Dermis microvascular lymphatic vessel endothelial cell (primary cell): Measurements from ENCODE around the gene CCND1. TPM values are rescaled to one million over a fixed set of nuclear protein-coding genes. Genes with fewer than 3 reads are reported as not detected.
"Not testable (repeated sequence)": the region's sequence is repeated elsewhere in the genome, so short reads cannot be mapped to it uniquely, and the experiment has no call there.

Experiments
- DNase-seq, 2 donors: peaks; one replicate each; pipeline versions ENCODE4 v3.0.0 to v3.0.0-alpha.2; 2010; ENCODE audit warnings: low read depth in 2 of 2
- total RNA-seq: library from RNA; depleted of rRNA; stranded (reverse); fragments of >200 nt; gene quantifications from 2 replicates; pipeline ENCODE4 v1.2.1, GENCODE V29; 2014

The CCND1 gene
- total RNA-seq, 1 donor from 2014 or later: 222 TPM

DNA sequence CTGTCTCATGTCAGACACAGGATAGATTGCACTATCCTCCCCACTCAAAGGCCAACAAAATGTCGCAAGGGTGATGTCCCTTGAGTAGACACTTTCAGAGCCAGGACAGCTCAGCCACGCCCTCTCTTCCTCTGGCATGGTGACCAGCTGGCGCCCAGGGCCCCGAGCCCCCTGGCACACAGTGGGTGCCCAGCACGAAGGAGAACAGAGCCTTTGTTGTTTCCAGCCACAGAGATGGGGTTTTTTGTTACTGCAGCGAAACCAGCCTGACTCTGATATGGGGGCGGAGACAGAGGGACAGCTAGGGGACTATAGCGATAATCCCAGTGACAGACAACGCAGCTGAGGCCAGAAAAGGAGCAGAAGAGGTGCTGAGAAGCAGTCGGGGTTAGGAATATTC, 23.3 kb upstream of the CCND1 start:
- DNase-seq: no peak

DNA sequence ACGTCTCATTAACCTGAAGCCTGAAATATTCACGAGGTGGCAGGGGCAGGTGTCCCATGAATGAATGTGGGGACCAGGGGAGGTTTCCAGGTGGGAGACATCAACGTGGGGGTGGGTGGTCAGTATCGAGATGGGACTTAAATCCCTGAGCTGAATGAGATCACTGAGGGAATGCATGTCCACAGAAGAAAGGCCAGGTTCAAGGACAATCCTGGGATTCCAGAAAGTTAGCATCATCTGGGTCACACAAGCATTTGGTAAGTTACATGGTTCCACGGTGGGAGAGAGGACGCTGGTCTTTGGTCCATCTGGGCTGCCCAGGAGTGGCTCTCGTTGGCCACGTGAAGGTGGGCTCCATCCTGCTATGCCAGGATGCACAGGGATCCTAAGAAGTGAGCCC, 22.7 kb upstream of the CCND1 start:
- DNase-seq: no peak

DNA sequence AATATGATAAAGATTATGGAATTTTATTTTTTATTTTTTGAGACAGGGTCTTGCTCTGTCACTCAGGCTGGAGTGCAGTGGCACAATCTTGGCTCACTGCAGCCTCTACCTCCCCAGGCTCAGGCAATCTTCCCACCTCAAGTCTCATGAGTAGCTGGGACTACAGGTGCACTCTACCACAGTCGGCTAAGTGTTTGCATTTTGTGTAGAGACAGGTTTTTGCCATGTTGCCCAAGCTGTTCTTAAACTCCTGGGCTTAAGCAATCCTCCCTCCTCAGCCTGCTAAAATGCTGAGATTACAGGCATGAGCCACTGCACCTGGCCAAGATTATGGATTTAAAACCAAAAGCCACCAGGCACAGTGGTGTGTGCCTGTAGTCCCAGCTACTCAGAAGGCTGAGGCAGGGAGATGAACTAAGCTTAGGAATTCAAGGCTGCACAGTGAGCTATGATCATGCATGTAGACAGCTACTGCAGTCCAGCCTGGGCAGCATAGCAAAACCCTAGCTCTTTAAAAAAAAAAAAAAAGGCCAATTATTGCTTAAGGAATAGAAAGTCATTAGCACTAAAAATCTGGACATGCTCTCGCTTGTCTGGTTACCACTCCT, 20.2 kb upstream of the CCND1 start:
- no peak for DNase-seq

DNA sequence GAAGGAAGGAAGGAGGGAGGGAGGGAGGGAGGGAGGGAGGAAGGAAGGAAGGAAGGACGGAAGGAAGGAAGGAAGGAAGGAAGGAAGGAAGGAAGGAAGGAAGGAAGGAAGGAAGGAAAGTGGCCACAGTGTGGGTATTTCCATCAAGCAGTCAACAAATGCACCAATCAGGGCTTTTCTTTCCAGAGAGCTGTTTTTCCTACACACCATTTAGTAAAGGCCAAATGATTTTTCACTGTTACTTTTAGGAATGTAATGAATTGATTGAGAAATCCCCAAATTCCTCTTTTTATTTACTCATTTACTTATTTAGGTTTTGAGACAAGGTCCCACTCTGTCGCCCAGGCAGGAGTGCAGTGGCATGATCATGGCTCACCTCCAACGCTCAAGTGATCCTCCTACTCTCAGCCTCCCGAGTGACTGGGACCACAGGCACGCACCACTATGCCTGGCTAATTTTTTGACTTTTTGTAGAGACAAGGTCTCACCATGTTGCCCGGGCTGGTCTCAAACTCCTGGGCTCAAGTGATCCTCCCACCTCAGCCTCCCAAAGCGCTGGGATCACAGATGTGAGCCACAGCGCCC, 18.8 kb upstream of the CCND1 start:
- not testable (repeated sequence) for DNase-seq

DNA sequence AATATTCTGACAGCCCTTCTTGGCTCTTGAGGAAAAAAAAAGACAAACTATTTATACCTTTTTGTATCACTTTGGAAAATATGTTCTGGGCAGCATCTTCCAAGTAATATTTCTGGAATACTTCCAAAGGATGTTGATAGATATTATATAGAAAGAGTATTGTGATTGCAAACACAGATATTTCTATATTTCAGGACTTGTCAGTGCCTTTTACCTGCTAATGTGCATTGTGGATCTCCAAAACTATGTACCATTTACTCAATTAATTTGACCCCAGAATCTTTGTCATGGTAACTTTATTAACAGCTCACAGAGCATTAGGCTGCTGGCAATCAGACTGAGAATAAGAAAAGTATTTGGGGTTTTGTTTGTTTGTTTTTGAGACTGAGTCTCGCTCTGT, 16.7 kb upstream of the CCND1 start:
- no peak for DNase-seq

DNA sequence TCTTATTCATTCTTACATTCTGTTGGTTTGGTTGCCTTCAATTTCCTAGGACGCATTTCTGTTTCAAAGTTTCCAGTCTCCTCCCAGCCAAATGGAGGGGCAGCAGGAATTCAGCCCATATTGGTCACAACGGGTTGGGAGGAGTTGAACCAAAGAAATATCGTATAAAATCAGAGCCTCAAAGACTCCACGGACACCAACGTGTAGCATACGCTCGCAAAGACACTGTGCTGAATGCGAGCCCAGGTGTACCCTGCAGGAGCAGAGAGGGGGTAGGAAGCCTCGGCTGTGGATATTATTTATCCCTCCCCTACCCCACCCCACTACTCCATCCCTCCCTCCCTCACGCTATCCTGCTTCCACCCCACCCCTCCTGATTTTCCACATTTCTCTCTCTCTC, 15.5 kb upstream of the CCND1 start:
- no peak for DNase-seq

DNA sequence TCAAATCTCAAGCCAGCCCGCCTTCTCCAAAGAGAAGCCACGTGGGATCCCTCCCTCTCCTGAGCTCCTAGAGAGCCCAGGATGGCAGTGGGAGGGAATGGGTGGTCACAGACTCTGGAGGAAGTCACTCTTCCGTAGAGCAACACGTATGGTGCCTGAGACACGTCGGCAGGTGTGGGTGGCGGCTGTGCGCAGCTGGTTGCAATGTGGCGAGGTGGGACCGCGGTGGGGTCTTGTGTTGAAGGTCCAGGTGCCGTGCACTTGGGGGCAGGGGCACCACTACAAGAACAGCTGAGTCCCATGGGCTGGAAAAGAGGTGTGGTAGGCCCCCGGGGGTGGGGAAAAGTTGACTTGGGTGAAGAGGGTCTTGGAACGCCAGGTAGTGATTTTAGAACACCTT, 13.4 kb upstream of the CCND1 start:
- no peak for DNase-seq

DNA sequence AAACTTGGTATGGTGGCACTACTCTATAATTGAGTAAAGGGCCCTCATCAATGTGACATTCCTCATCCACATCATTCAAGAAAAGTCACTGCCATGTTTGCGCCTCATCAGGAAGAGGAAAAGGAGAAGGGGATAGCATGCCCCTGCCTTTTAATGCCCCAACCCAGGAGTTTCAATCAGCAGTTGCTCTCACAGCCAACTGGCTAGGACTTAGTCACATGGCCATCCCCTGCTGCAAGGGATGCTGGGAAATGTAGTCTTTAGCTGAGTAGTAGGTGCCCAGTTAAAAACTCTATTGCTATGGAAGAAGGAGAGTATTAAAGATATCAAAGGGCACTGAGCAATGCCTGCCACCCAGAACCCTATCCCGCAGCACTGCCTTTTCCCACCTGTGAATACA, 10.9 kb upstream of the CCND1 start:
- peak in 1 of 2 donors; percentile 53 for DNase-seq

DNA sequence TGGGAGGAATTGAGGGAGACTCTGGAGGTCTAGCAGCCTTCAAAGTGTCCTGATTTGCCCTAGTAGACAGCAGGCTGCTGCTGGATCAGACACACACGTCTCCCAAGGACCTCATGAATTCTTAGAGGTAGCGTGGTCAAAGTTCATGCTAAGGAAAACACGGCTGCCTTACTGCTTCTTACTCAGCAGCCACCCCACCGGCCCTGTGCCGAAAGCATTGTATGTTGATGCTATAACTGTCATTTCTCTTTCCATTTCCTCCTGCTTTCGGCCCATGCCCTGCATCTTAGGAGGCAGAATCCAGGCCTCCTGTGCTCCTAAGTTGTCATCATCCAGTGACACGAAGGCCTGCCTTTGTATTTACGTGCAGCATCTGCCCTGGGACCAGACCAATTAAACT, 10.5 kb upstream of the CCND1 start:
- no peak for DNase-seq

DNA sequence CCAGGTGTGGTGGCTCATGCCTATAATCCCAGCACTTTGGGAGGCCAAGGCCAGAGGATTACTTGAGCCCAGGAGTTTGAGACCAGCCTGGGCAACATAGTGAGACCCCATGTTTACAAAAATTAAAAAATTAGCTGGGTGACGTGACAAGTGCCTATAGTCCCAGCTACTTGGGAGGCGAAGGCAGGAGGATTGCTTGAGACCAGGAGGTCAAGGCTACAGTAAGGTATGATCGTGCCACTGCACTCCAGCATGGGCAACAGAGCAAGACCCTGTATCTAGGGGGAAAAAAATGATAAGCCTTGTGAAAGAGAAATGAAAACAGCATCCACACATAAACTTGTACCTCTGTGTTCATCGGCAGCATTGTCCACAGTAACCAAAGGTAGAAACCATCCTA, 8.1 kb upstream of the CCND1 start:
- no peak for DNase-seq

DNA sequence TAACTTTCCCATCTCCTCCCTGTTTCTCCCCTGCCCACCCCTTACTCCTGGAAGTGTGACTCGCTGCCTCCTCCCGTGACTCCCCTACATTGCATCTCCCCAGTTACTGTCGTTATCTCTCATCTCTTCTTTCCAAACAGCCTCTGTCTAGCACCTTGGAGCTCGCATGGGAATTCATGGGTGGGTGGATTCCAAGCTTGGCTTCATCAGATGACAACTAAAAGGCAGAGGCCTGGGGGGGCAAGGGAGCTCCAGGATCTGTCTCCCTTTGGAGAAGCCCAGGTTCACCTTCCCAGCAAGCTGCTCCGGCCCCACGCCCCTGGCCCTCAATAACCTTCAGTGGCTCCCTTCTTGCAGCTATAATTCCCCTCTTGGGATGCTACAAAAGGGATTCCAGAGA, 6.9 kb upstream of the CCND1 start:
- no peak for DNase-seq

DNA sequence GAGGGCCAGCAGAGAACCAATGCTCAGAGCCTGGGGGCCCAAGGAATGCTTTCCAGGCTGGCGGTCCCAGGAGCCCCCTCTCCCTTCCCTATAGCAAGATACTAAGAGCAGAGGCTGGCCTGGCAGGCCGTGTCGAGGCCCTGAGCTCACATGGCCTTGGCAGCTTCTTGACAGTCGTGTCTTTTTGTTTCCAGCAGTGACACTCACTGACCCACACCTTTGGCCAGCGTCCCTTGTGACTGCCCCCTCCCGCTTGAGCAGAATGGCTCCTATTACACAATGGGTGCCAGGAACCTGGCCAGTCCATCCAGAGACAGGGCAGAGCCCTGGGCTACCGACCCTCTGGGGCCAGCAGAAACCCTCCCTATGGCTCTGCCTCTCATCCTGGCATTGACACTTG, 6.4 kb upstream of the CCND1 start:
- DNase-seq: no peak

DNA sequence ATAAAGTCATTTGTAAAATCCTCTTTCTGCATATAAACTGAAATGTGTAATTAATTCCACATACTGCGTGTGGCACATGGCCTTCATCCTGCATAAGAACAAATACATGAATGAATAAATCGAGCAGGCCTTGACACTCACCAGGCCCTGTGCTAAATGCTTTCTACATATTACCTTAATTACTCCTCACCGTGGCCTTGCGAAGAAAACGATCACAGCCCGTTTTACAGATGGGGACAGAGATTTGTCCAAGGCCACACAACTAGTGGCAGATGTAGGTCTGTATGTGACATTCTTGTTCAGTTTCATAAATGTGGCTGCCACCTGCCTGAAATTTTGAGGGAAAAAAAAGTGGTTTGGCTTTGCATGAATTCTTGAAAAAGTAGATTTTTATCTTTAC, 5.8 kb upstream of the CCND1 start:
- DNase-seq: no peak

DNA sequence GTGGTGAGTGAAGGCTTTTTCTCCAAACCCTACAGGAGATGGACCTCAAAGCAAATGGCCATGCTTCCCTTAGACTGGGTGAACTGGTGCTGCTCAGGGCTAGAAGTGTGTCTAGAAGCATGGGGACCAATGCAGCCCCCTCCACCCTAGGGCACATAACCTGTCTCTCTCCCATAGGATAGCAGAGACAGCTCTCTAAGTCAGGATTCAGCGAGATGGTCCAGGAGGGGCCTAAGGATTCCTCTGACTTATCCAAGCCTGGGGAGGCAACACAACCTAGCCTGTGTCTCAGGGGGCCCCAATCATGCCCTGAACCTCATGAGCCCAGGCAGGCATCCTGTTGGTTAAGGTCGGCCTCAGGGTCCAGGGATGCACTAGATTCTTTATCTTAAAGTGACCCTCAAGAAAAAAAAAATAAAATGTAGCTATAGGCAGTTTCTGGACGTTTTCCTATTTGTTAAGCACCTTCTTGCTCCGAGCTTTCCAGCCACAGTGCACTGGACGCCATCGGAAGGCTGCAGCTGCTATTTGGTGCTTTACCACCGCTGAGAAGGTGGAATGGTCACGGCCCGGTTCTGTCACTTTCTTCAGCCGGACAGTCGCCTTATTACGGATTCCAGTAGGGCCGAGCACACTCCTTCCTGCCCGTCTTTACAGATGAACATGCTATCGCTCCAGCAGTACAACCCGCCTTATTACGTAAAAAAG, 5.0 kb upstream of the CCND1 start:
- DNase-seq: no peak

DNA sequence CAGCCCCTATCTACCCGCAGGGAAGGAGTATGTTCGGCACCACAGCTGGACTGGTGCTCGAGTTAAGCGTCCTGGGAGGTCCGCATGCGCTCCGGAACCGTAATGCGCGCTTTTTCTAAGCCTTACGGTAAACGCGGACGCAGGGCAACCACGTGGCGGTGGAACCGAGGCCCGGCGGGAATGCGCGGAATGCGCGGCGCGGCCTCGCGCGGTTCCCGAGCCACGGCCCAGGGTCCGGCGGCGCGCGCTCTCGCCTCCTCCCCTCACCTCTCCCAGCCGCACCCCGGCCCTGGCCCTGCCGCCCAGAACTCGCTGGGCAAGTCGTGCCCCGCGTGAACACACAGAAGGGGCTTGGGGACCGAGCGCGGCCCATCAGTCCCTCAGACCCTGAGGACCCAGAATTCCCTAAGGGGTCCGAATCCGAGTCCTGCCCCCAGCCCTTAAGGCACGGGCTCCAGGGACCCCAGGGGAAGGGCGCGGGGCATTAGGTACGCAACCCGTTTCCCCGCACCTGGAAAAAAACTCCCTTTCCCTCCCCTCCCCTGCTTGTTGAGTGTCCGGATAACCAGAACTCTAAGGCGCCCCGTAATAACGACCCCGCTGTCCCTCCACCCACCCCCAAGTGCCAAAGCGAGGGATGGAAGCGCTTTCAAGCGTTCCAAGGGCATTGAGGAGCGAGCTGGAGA, 4.3 kb upstream of the CCND1 start:
- DNase-seq: peak; percentile 80 to 82

DNA sequence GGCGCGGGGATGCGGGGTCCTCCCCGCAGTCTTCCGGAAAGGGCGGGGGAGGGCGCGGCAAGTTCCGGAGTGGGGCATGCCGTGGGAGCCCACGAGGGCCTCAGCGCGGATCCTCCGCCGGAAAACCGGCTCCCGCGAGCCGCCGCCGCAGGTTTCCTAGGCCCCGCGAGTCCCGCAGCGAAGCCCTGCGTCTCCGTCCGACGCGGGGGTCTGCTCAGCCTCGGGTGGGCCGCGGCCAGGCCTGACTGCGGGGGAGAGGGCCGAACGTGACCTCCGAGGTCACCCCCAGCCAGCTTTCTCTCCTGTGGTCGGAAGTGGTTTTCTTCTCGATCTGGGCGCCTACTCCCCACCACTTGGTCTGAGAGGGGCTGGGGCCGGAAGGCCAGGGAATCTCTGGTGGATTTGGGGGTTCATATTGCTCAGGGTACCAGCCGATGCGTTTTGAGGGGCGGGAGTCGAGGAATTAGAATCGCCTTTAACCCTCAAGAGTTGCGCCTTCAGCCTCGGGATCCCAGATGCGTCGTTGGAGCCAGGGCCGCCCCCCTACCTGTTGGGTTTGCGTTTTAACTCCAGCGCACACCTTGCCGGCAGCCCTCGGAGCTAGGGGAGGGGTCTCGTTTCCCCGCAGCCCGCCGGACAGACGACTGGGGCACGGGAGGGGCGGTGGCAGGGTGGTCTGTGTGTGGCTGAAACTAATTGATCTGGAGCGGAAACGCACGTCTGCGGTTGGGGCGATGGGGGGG, 3.6 kb upstream of the CCND1 start:
- no peak for DNase-seq

DNA sequence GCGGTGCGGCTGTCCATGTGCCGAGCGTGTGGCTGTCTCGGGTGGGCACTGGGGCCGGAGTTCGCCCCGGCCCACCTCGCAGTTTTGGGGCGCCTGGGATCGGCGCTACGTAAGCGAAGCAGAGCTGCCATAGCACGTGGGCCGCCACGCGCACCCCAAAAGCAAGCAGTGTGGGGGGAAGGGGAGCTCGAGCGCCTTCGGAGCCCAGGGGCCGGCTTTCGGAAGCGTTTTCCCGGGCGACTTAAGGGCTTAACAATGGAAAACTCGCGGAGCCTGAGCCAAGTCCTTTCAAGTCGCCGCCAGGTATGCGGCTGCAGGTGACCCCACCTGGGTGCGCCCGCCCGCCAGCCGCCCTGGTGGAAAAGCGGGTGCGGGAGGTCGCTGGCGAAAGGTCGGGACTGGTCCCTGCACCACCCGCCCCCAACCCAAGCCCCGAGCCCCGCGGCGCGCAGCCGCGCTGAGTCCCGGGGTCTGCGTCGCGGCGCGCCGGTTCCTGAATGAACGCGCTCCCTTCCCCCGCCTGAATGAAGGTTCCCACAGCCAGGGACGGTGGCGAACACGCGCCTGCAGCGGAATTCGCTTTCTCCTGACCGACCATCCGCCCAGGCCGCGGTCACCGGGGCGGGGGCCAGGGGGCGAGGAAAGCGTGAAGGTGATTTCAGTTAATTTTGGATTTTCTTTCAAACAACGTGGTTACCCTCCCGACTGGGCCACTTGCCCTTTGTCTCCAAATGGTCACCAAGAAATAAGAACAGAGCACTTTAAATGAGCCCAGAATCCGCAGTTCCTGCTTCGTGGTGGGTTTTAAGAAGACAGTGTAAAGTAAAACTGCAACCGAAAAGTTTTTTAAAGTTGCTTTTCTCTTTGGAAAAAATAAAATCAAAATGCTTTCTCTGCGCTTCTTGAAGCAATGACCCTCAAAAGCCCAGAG, 2.8 kb upstream of the CCND1 start:
- peak; percentile 71 to 84 for DNase-seq

DNA sequence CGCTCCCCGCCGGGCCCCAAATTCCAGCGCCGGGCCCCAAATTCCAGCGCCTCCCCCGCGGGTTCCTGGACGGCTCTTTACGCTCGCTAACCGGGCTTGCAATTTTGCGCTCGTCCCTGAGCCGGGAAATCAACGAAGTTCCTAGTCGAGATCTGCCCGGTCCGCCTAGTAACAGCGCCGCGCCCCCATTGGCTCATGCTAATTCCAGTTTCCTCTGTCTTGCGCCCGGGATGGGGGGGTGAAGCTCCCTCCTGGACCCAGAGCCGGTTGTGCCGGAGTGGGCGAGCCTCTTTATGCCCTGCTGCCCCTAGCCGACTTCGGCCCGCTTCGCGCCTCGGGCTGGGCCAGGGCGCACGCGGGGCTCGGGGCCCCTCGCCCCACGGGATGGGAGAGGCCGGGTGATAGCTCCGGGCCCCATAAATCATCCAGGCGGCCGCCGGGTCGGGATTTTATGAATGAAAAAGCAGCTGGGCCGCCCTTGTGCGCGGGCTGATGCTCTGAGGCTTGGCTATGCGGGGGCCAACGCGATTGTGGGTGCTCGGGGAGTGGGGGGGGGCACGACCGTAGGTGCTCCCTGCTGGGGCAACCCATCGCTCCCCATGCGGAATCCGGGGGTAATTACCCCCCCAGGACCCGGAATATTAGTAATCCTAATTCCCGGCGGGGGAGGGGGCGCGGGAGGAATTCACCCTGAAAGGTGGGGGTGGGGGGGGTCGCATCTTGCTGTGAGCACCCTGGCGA, 1.8 kb upstream of the CCND1 start:
- peak; percentile 91 to 96 for DNase-seq

DNA sequence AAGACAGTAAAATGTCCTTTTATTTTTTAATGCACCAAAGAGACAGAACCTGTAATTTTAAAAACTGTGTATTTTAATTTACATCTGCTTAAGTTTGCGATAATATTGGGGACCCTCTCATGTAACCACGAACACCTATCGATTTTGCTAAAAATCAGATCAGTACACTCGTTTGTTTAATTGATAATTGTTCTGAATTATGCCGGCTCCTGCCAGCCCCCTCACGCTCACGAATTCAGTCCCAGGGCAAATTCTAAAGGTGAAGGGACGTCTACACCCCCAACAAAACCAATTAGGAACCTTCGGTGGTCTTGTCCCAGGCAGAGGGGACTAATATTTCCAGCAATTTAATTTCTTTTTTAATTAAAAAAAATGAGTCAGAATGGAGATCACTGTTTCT, 1.1 kb upstream of the CCND1 start:
- no peak for DNase-seq
